HG03045 (cell line): ENCODE results near the gene RPE.

ENCODE experiments used
- ATAC-seq: cut with Tn5 transposase; IDR thresholded peaks from one replicate; pipeline ENCODE4 v1.9.1; 2021; ENCODE audit warnings: mild to moderate bottlenecking, moderate library complexity; ENCODE audit not compliant: unreplicated experiment

The RPE gene

DNA sequence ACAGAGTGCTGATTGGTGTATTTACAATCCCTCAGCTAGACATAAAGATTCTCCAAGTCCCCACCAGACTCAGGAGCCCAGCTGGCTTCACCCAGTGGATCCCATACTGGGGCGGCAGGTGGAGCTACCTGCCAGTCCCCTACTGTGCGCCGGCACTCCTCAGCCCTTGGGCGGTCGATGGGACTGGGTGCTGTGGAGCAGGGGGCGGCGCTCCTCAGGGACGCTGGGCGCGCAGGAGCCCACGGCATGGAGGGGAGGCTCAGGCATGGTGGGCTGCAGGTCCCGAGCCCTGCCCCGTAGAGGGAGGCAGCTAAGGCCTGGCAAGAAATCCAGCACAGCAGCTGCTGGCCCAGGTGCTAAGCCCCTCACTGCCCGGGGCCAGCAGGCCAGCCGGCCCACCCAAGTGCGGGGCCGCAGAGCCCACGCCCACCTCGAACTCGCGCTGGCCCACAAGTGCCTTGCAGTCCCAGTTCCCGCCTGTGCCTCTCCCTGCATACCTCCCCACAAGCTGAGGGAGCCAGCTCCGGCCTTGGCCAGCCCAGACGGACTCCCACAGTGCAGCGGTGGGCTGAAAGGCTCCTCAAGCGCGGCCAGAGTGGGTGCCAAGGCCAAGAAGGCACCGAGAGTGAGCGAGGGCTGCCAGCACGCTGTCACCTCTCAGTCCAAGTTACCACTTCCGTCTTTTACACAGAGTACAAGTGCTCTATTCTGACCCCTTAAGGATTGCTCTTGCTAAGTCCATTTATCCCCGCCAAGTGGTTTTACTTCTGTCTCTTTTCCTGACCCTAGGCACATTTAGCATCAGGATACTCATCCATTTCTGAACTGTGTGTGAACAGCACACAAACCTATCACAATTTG lies 1.7 kb upstream of the RPE start:
- ATAC-seq = no peak

DNA sequence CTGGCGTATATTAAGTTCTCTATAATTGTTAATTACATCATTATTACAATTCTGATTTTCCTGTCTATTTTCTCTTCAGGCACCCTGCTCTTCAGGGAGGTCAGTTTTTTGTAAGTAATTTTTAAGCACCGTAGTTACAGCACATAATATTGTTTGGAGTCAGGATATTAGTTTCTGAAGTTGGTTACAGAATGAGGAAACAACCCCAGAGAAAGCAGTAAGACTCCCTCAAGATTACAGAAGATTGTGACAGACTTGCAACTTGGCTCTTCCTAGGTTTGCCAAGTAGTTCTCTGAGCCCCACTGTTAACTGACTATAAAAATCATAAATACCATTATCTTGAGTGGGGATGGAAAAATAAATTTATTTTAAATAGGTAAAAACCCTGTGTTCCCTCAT lies 921 bp downstream of the RPE start:
- ATAC-seq = no peak

DNA sequence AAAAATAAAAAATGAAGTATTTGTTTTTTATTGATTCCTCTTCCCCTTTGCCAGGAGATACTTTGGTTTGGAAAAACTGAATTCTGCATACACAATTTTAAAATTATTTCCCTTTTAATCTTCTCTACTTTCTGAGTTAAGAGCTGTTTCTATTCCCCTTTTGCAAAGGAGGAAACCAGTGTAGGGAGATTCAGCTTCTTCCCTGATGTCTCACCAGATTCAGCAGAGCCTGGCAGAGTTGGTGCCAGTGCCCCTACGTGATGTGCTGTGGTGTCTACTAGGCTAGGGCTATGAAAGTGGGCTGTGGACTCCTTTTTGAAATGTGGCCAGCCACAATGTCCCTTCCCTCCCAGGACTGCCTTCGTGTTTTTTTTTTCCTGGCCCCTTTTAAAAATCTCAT lies 2.4 kb downstream of the RPE start:
- ATAC-seq = no peak

DNA sequence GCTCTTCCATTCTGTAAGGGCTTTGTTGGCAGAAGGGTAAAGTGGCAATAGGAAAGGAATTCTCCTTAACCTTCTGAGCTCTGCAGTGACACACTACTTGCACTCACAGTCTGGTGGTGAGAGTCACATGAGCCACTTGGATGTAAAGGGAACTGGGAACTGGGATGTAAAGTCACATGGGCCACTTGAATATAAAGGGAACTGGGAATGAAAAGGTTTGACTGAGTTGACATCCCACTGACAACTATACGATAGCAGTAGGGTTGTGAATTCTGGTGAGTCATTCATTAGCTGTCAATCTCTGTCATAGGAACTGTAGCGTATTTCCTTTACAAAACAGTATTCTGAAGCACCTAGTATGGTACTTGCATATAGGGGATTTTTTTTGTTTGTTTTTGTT lies 5.5 kb downstream of the RPE start:
- ATAC-seq = no peak

DNA sequence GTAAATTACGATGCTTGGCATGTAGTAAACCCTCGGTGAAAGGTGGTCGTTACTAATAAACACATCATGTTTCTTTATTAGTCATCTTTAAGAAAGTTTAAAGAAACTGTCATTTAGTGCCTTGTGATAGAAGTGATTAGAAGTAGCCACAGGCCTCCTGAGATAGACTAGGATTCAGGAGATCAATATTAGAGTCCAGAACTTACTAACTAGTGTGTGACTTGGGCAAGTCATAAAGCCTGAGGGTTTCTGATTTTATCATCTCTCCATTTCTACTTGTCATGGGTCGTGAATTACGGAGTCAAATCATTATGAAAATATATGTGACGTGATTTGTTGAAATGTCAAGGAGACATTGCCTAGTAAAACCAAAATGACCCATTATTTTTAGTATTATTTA lies 6.7 kb downstream of the RPE start:
- no peak for ATAC-seq

DNA sequence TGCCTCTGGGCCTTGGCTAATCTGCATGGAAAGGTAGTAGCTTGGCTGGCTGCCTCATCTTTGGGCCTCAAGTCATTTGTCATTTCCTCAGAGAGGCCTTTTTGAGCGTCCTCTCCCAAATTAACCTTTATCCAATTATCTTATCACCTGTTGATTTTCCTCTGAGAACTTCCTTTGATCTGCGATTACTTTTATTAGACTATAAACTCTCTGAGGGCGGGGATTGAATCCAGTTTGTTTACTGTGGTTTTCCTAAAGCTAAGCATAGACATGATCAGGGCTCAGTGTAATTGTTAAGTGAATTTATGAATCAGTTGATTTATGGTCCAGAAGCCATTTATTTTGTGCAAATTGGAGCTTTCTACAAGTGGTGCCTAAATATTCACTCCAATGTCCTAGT lies 7.5 kb downstream of the RPE start:
- no peak for ATAC-seq

DNA sequence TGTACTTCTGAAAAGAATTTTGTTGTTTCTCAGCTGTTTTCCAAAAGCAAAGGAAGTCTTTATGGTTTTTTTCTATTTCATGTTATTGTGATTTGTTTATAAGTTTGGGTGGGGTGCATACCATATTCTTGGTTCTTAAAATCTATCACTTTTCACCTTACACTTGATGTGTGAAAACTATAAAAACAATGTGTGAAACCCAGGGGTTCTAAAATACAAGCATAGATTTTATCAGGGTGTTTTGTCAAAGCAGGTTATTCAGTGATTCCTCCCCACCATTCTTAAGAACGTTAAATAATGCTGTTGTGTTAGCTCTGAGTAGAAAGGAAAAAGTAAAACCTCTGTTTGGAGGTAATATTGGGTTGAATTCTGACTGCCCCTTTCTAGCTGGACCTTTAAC lies 17.7 kb downstream of the RPE start:
- ATAC-seq = no peak

DNA sequence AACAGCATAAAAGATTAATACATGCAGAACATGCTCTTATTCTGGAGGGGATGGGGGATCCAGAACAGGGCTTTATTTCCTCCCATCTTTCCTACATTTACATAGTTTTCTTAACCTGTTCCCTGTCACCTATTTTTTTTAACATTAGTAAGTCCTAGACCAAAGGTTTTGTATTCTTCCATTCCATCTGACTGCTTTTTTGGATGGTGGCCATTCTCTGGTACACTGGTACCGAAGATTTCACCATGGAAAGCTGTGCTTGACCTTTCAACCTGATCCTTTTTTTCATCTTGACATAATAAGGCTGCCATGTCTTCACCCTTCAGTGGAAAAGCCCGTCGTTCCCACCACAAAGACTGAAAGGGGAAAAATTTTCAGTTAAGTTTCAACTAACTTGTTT lies 20.4 kb downstream of the RPE start:
- no peak for ATAC-seq

DNA sequence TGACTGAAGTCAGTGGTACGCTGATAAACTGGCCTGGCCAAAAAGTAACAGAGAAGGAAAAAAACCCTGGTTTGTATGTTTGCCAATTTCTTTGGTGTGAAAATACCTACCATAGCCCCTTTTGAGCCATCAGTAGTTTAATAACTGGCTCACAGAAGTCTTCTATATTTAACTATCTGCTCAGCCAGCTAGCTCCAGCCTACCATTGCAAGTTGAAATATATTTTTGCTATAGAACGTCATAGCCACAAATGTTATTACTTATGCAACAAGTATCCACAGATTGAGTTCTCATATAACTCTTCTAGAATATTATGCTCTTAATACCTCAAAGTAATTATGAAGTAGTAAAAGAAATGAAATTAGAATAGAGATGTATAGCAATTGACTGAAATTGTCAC lies 25.2 kb downstream of the RPE start:
- ATAC-seq = no peak

DNA sequence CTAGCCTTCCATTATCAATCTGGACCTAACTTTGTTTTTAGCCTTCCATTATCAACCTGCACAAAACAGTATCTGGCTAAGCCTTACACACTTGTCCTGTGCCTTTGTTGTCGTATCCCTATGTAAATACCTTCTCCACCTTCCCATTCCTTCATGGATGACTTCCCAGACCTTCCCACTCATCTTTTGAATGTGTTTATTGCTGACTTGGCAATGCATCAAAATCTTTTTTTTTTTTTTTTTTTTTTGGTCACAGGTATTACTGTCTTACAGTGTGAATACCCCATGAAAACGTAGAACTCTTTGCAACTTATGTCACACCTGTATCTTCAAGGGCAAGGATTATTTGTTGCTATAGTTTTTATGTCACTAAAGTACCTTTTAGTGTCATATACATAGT lies 25.7 kb downstream of the RPE start:
- no peak for ATAC-seq

DNA sequence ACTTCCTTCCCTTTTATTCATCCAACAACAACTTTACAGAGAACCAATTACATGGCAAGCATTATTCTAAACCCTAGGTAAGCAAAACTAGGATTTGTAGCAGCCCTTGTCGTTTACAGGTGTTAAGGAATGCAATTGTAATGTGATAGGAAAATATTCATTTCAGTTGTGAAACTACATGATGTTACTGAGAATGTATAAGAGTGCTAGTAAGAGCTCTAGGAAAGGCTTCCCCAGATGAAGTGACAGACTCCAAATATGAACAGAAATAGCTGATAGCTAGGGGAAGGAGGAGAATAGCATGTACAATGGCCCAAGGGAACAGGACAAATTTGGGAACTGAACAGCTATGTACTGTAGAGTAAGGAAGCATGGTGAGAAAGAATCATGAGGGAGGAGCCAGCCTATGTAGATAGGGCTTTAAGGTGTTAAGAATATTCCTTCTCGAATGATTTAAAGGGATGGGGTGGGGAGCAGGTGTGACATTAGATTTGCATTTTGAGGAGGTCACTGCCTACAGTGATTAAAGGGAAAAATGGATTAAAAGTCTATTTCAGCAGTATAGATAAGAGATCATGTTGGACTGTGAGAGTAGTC lies 31.7 kb downstream of the RPE start:
- no peak for ATAC-seq

DNA sequence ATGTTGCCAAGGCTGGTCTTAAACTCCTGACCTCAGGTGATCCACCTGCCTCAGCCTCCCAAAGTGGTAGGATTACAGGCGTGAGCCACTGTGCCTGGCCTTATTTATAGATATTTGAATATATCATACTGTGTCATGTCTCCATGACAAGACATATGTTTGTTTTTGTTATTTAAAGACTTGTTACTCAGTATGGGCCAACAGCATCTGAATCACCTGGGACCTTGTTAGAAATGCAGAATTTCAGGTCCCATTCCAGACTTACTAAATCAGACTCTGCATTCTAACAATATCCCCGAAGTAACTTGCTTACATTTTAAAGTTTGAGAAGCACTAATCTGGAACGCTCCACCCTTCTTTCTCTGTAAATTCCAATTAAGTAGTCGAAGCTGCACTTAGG lies 33.2 kb downstream of the RPE start:
- ATAC-seq = no peak

DNA sequence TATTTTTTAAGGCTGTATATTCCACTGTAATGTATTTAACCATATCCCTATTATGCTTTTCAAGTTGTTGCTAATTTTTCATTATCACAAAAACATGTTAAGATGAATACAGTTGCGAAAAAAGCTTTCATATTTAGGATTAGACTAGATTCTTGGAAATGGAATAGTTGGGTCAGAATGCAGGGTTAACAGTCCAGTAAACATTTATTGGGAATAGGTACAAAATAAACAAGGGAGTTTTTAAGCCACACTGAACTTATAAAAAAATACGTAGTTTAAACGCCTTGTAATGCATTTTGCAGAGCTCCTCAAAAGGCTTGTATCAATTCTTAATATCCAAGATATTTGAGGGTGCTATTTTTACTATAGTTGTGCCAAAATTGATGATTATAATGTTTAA lies 35.6 kb downstream of the RPE start:
- no peak for ATAC-seq

DNA sequence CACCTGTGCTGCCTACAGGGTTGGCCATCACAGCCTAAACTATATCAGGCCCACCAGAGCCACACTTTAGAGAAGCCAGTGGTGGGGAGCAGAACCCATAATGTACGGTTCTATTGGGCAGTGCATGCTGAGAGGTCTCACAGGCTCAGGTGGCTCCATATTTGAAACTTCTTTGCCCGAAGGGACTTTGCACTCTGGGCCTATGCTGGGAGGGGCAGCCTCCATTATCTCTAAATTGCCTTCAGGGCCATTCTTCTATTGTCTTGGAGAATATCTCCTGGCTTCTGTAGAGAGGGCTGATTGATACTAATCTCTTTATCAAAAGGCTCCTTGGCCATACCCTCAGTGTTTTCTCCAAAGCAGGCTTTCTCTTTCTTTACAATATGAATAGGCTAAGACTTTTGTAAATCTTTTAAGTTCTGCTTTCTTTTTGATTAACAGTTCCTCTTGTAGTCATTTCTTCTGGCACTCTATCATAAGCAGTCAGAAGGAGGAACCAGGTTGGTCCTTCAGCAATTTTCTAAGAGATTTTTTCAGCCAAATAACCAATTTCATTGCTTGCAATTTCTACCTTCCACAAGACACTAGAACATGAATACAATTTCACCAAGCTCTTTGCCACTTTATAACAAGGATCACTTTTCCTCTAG lies 44.5 kb downstream of the RPE start:
- ATAC-seq = no peak

DNA sequence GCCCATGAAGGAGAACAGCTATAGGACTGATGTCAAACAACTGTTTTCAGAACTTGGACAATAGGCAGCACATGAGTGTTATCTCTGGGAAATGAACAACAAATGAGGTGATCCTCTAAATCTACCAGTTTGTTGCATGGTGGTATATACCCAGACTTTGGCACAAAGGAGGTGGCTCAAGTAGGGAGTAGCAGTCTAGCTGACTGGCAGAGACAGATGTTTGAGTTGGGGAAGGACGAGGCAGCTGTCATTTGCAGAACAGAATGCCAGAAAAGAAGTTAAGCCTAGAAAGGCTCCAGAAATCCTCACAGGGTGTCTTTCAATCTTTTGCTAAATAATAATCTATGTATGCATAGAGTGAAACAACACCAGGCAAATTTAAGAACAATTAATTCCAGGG lies 47.4 kb downstream of the RPE start:
- no peak for ATAC-seq

DNA sequence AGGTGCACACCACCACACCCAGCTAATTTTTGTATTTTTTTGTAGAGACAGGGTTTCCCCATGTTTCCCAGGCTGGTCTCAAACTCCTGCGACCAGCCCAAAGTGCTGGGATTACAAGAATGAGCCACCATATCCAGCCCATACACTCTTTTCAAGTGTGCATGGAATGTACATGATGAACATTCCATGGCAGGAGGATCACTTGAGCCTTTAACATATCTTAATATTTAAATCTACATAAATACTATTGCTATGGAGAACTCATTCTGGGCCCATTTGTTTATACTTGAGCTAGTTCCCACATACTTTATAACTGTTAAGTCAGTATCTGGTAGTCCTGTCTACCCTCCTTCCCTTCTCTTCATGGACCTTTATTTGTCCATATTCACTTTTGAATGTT lies 48.4 kb downstream of the RPE start:
- no peak for ATAC-seq

DNA sequence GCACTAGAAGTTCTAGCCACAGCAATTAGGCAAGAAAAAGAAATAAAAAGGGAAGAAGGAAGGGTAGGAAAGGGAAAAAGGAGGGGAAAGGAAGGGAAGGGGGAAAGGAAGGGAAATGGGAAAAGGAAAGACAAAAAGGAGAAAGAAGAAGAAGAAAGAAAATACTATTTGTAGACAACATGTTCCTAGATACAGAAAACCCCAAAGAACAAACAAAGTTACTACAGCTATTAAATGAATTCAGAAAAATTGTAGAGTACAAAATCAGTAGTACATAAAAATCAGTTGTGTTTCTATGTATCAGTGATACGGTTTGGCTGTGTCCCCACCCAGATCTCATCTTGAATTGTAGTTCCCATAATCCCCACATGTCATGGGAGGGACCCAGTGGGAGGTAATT lies 52.3 kb downstream of the RPE start:
- no peak for ATAC-seq

DNA sequence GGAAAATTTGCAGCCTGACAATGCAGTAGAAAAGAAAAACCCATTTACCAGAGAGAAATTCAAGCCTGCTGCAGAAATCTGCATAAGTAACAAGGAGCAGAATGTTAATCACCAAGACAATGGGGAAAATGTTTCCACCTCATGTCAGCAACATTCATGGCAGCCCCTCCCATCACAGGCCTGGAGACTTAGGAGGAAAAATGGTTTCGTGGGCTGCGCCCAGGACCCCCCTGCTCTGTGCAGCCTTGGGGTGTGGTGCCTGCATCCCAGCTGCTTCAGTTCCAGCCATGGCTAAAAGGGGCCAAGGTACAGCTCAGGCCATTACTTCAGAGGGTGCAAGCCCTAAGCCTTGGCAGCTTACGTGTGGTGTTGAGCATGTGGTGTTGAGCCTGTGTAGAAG lies 53.4 kb downstream of the RPE start:
- ATAC-seq = no peak

DNA sequence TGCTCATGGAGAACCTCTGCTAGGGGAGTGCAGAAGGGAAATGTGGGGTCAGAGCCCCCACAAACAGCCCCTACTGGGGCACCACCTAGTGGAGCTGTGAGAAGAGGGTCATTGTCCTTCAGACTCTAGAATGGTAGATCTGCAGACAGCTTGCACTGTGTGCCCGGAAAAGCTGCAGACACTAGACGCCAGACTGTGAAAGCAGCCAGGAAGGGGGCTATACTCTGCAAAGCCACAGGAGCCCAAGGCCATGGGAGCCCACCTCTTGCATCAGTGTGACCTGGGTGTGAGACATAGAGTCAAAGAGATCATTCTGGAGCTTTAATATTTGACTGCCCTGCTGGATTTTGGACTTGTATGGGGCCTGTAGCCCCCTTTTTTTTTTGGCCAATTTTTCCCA lies 60.9 kb downstream of the RPE start:
- no peak for ATAC-seq
